WTC11 (cell line): Measurements from ENCODE around the gene SP110. TPM values are rescaled to one million over a fixed set of nuclear protein-coding genes. Genes with fewer than 3 reads are reported as not detected.

Experiments
- ATAC-seq: fragments of 200-7000 bp; cut with Tn5 transposase; 2 replicates; pipeline ENCODE4 v1.10.0; 2021; ENCODE audit warnings: mild to moderate bottlenecking, moderate library complexity
- CTCF ChIA-PET: fragments of 300-600 bp; sonication (Branson Sonifier 250); formaldehyde crosslinking; loops from one replicate; lab custom pipeline; 2021; ENCODE audit warnings: antibody characterized with exemption; lab: Charles Lee
- POLR2A ChIA-PET: fragments of 350-600 bp; sonication (Branson Sonifier 250); formaldehyde crosslinking; loops from one replicate; lab custom pipeline; 2021; ENCODE audit warnings: antibody characterized with exemption; lab: Charles Lee
- DNase-seq: peaks from one replicate; pipeline ENCODE4 v3.0.0; 2021; ENCODE audit warnings: low spot score
- H3K27ac Mint-ChIP-seq: 2 replicates; pipeline ENCODE4 v1.8.0; 2021; ENCODE audit warnings: mixed read lengths
- H3K27me3 Mint-ChIP-seq: 2 replicates; pipeline ENCODE4 v1.8.0; 2021; ENCODE audit warnings: low read depth, mild to moderate bottlenecking, moderate library complexity, mixed read lengths
- H3K36me3 Mint-ChIP-seq: 2 replicates; pipeline ENCODE4 v1.8.0; 2021; ENCODE audit warnings: mixed read lengths
- H3K4me1 Mint-ChIP-seq: 2 replicates; pipeline ENCODE4 v1.8.0; 2022; ENCODE audit warnings: mixed read lengths
- H3K4me3 Mint-ChIP-seq: 2 replicates; pipeline ENCODE4 v1.8.0; 2021; ENCODE audit warnings: mild to moderate bottlenecking, moderate library complexity, mixed read lengths
- H3K9me3 Mint-ChIP-seq: 2 replicates; pipeline ENCODE4 v1.8.0; 2021; ENCODE audit warnings: mixed read lengths
- CBFB ChIP-seq: sonication (generic); formaldehyde crosslinking; IDR thresholded peaks from 2 replicates; pipeline ENCODE4 v1.8.1; 2022; ENCODE audit warnings: mild to moderate bottlenecking, low read depth, missing genetic modification reagents
- EMX1 ChIP-seq: fragments of 250-450 bp; sonication (Bioruptor Pico); IDR thresholded peaks from 2 replicates; pipeline ENCODE4 v1.8.0; 2021; ENCODE audit warnings: mild to moderate bottlenecking
- ESRRA ChIP-seq: sonication (generic); formaldehyde crosslinking; IDR thresholded peaks from 2 replicates; pipeline ENCODE4 v1.8.1; 2022; ENCODE audit warnings: mild to moderate bottlenecking, missing genetic modification reagents, borderline replicate concordance
- FOXK1 ChIP-seq: sonication (generic); formaldehyde crosslinking; IDR thresholded peaks from 2 replicates; pipeline ENCODE4 v1.8.0; 2022; ENCODE audit warnings: mild to moderate bottlenecking, moderate library complexity, missing genetic modification reagents
- FOXP1 ChIP-seq: sonication (generic); formaldehyde crosslinking; IDR thresholded peaks from 2 replicates; pipeline ENCODE4 v1.8.0; 2022; ENCODE audit warnings: missing genetic modification reagents, mild to moderate bottlenecking, moderate library complexity, borderline replicate concordance
- GTF2I ChIP-seq: fragments of 250-450 bp; sonication (Bioruptor Pico); conservative IDR thresholded peaks from 2 replicates; pipeline ENCODE4 v1.4.0; 2021; ENCODE audit warnings: mild to moderate bottlenecking
- JAZF1 ChIP-seq: fragments of 250-450 bp; sonication (Bioruptor Pico); IDR thresholded peaks from 2 replicates; pipeline ENCODE4 v1.9.0; 2021; ENCODE audit warnings: moderate library complexity, mild to moderate bottlenecking, inconsistent platforms
- MXD4 ChIP-seq: fragments of 250-450 bp; sonication (Bioruptor Pico); IDR thresholded peaks from 2 replicates; pipeline ENCODE4 v1.8.0; 2021; ENCODE audit warnings: mild to moderate bottlenecking, moderate library complexity, borderline replicate concordance
- NR2C2 ChIP-seq: sonication (generic); formaldehyde crosslinking; IDR thresholded peaks from 2 replicates; pipeline ENCODE4 v1.8.0; 2022; ENCODE audit warnings: mild to moderate bottlenecking, missing genetic modification reagents
- NR3C1 ChIP-seq: sonication (generic); formaldehyde crosslinking; conservative IDR thresholded peaks from 2 replicates; pipeline ENCODE4 v1.8.1; 2023; ENCODE audit warnings: low read depth, mild to moderate bottlenecking, missing genetic modification reagents
- PRRX2 ChIP-seq: fragments of 250-450 bp; sonication (Bioruptor Pico); IDR thresholded peaks from 2 replicates; pipeline ENCODE4 v1.8.0; 2021; ENCODE audit warnings: mild to moderate bottlenecking
- SOX15 ChIP-seq: fragments of 250-450 bp; sonication (Bioruptor Pico); IDR thresholded peaks from 2 replicates; pipeline ENCODE4 v1.9.0; 2021; ENCODE audit warnings: mild to moderate bottlenecking
- ZNF138 ChIP-seq: sonication (generic); formaldehyde crosslinking; conservative IDR thresholded peaks from 2 replicates; pipeline ENCODE4 v1.8.1; 2022; ENCODE audit warnings: mild to moderate bottlenecking, moderate library complexity, missing genetic modification reagents
- ZNF317 ChIP-seq: sonication (generic); formaldehyde crosslinking; IDR thresholded peaks from 2 replicates; pipeline ENCODE4 v1.8.1; 2023; ENCODE audit warnings: low read depth, mild to moderate bottlenecking, moderate library complexity, missing genetic modification reagents, borderline replicate concordance
- ZNF423 ChIP-seq: fragments of 250-450 bp; sonication (Bioruptor Pico); IDR thresholded peaks from 2 replicates; pipeline ENCODE4 v2.1.2; 2022; ENCODE audit warnings: mild to moderate bottlenecking, moderate library complexity
- ZNF671 ChIP-seq: fragments of 250-450 bp; sonication (Bioruptor Pico); IDR thresholded peaks from 2 replicates; pipeline ENCODE4 v1.8.0; 2021; ENCODE audit warnings: mild to moderate bottlenecking
- total RNA-seq: library from RNA; stranded (reverse); gene quantifications from 3 replicates; pipeline ENCODE4 v1.2.3, GENCODE V29; 2021
- TF ChIP-seq, protein P1 (sequence below): sonication (generic); formaldehyde crosslinking; IDR thresholded peaks from 2 replicates; pipeline ENCODE4 v1.8.1; 2022; ENCODE audit warnings: mild to moderate bottlenecking, moderate library complexity, missing genetic modification reagents
- TF ChIP-seq, protein P2 (sequence below): sonication (generic); formaldehyde crosslinking; IDR thresholded peaks from 2 replicates; pipeline ENCODE4 v1.8.0; 2022; ENCODE audit warnings: mild to moderate bottlenecking, missing genetic modification reagents
- TF ChIP-seq, protein P3 (sequence below): fragments of 200-600 bp; IDR thresholded peaks from 2 replicates; pipeline ENCODE4 v1.8.0; 2022; ENCODE audit warnings: antibody characterized with exemption
- TF ChIP-seq, protein P4 (sequence below): sonication (generic); formaldehyde crosslinking; IDR thresholded peaks from 2 replicates; pipeline ENCODE4 v1.8.1; 2022; ENCODE audit warnings: missing genetic modification reagents, borderline replicate concordance
- TF ChIP-seq, protein P5 (sequence below): fragments of 250-450 bp; sonication (Bioruptor Pico); IDR thresholded peaks from 2 replicates; pipeline ENCODE4 v1.9.0; 2021; ENCODE audit warnings: mild to moderate bottlenecking
- TF ChIP-seq, protein P6 (sequence below): sonication (generic); formaldehyde crosslinking; IDR thresholded peaks from 2 replicates; pipeline ENCODE4 v1.8.1; 2023; ENCODE audit warnings: mild to moderate bottlenecking, missing genetic modification reagents, moderate library complexity
- TF ChIP-seq, protein P7 (sequence below): sonication (generic); formaldehyde crosslinking; IDR thresholded peaks from 2 replicates; pipeline ENCODE4 v1.8.0; 2023; ENCODE audit warnings: missing genetic modification reagents
- TF ChIP-seq, protein P8 (sequence below): fragments of 250-450 bp; sonication (Bioruptor Pico); IDR thresholded peaks from 2 replicates; pipeline ENCODE4 v1.9.0; 2021; ENCODE audit warnings: moderate library complexity, mild to moderate bottlenecking, inconsistent platforms, borderline replicate concordance

The SP110 gene
- total RNA-seq, 1 experiment from 2014 or later = 5.7 TPM

DNA sequence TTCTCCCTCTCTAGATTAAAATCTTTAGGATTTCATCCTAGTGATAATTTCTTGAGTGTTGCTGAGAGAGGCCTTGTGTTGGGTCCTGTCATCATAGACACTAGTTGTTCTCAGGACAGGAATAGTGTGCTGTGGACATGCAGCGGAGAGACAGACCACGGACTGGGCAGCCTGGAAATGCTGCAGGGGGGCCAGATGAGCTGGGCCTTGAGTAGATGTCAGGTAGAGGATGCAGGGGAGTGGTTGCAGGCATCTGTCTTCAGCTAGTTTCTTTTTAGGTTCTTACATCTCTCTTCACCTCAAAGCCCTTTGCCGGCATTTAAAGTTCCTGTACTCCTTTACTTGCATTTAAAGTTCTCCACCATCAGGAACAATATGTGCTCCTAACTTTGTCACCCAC lies 42.8 kb downstream of the SP110 start:
- Mint-ChIP-seq H3K27me3 (peaks cover 3% of the 10 kb centered on the region), H3K9me3 (peaks cover 12% of the 10 kb centered on the region), H3K4me1 (peaks cover 33% of the 10 kb centered on the region), H3K36me3 (peaks cover 12% of the 10 kb centered on the region), H3K4me3 (no peak overlapping the region), H3K27ac (no peak overlapping the region)
- DNase-seq (no peak), ATAC-seq (no peak)
- ChIA-PET POLR2A (no interaction called here), CTCF (interaction anchor here (0.5 to 1.8 kb wide), 3 partner anchors 17 to 110 kb away, joined by 3 to 5 read pairs (median 5); no protein-coding TSS in a partner anchor)
- TF ChIP-seq JAZF1 (CRISPR knock-in tag) (no peak), ZNF671 (CRISPR knock-in tag) (no peak), PRRX2 (no peak), ZNF138 (CRISPR knock-in tag) (no peak), NR2C2 (CRISPR knock-in tag) (no peak), EMX1 (CRISPR knock-in tag) (no peak), FOXK1 (CRISPR knock-in tag) (no peak), ZNF423 (CRISPR knock-in tag) (no peak), NR3C1 (no peak), MXD4 (no peak)
- TF ChIP-seq, protein P1, sequence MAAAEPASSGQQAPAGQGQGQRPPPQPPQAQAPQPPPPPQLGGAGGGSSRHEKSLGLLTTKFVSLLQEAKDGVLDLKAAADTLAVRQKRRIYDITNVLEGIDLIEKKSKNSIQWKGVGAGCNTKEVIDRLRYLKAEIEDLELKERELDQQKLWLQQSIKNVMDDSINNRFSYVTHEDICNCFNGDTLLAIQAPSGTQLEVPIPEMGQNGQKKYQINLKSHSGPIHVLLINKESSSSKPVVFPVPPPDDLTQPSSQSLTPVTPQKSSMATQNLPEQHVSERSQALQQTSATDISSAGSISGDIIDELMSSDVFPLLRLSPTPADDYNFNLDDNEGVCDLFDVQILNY = no peak
- TF ChIP-seq, protein P2, sequence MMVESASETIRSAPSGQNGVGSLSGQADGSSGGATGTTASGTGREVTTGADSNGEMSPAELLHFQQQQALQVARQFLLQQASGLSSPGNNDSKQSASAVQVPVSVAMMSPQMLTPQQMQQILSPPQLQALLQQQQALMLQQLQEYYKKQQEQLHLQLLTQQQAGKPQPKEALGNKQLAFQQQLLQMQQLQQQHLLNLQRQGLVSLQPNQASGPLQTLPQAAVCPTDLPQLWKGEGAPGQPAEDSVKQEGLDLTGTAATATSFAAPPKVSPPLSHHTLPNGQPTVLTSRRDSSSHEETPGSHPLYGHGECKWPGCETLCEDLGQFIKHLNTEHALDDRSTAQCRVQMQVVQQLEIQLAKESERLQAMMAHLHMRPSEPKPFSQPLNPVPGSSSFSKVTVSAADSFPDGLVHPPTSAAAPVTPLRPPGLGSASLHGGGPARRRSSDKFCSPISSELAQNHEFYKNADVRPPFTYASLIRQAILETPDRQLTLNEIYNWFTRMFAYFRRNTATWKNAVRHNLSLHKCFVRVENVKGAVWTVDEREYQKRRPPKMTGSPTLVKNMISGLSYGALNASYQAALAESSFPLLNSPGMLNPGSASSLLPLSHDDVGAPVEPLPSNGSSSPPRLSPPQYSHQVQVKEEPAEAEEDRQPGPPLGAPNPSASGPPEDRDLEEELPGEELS (CRISPR knock-in tag) = no peak
- TF ChIP-seq, protein P3, sequence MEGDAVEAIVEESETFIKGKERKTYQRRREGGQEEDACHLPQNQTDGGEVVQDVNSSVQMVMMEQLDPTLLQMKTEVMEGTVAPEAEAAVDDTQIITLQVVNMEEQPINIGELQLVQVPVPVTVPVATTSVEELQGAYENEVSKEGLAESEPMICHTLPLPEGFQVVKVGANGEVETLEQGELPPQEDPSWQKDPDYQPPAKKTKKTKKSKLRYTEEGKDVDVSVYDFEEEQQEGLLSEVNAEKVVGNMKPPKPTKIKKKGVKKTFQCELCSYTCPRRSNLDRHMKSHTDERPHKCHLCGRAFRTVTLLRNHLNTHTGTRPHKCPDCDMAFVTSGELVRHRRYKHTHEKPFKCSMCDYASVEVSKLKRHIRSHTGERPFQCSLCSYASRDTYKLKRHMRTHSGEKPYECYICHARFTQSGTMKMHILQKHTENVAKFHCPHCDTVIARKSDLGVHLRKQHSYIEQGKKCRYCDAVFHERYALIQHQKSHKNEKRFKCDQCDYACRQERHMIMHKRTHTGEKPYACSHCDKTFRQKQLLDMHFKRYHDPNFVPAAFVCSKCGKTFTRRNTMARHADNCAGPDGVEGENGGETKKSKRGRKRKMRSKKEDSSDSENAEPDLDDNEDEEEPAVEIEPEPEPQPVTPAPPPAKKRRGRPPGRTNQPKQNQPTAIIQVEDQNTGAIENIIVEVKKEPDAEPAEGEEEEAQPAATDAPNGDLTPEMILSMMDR = no peak
- TF ChIP-seq, protein P4, sequence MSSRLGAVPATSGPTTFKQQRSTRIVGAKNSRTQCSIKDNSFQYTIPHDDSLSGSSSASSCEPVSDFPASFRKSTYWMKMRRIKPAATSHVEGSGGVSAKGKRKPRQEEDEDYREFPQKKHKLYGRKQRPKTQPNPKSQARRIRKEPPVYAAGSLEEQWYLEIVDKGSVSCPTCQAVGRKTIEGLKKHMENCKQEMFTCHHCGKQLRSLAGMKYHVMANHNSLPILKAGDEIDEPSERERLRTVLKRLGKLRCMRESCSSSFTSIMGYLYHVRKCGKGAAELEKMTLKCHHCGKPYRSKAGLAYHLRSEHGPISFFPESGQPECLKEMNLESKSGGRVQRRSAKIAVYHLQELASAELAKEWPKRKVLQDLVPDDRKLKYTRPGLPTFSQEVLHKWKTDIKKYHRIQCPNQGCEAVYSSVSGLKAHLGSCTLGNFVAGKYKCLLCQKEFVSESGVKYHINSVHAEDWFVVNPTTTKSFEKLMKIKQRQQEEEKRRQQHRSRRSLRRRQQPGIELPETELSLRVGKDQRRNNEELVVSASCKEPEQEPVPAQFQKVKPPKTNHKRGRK = no peak
- TF ChIP-seq, protein P5, sequence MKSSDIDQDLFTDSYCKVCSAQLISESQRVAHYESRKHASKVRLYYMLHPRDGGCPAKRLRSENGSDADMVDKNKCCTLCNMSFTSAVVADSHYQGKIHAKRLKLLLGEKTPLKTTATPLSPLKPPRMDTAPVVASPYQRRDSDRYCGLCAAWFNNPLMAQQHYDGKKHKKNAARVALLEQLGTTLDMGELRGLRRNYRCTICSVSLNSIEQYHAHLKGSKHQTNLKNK (CRISPR knock-in tag) = no peak

DNA sequence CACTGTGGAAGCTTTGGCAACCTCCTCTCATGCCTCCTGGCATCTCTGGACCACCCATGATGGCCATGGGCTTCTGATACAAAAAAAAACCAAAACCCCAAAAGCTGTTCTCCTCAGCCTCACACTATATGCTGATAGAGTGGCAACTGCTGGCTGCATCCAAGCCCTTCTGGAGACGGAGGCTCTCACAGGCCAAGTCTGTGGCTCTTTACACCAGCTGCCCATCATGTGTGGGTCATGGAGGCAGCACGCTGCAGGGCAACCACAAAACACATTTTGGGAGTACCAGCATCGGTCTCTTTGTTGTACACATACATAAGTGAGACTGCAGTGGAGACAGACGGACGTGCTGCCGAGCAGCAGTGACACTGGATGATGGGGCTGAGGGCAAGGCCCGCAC lies 45.3 kb downstream of the SP110 start:
- Mint-ChIP-seq H3K36me3 (peaks cover 3% of the 10 kb centered on the region; the same call in 1 of the 2 replicates), H3K27me3 (no peaks in the 10 kb centered on the region; the same call in 1 of the 2 replicates), H3K9me3 (no peaks in the 10 kb centered on the region), H3K4me1 (peaks cover 21% of the 10 kb centered on the region), H3K27ac (no peak overlapping the region), H3K4me3 (no peak overlapping the region)
- DNase-seq = no peak
- POLR2A ChIA-PET = no interaction called here
- CTCF ChIA-PET = interaction anchor here (1.8 kb wide), 1 partner anchor 14 kb away, joined by 6 read pairs; no protein-coding TSS in a partner anchor
- TF ChIP-seq FOXP1 (CRISPR knock-in tag) (no peak), ESRRA (CRISPR knock-in tag) (no peak)
- ATAC-seq = no peak

DNA sequence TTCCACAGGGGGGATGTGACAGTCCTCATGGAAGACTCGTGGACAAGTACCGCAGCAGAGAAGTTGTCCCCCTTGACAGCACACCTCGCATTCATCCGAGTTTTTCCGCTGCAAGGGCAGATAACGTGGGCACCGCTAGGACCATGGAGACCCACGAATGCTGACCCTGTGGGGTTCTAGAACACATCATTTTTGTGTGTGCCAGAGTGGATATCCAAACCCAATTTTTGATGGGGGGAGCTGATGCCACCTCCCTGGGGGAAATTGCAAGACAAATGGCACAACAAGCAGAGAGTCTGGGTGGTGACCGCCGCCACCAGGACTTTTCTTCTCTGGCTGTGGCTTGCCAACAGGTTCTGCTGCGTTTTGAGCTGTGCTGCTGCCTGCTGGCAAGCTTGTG lies 46.9 kb downstream of the SP110 start:
- H3K4me3 Mint-ChIP-seq = no peak overlapping the region
- no peak for ATAC-seq
- DNase-seq = no peak
- ChIA-PET CTCF (interaction anchor here (1.8 kb wide), 1 partner anchor 13 kb away, joined by 6 read pairs; no protein-coding TSS in a partner anchor), POLR2A (no interaction called here)
- H3K27ac Mint-ChIP-seq = no peak overlapping the region
- H3K27me3 Mint-ChIP-seq = no peaks in the 10 kb centered on the region; the same call in 1 of the 2 replicates
- H3K36me3 Mint-ChIP-seq = peaks cover 3% of the 10 kb centered on the region; the same call in 1 of the 2 replicates
- no peaks in the 10 kb centered on the region for H3K9me3 Mint-ChIP-seq
- peaks cover 7% of the 10 kb centered on the region; the same call in 1 of the 2 replicates for H3K4me1 Mint-ChIP-seq
- TF ChIP-seq ZNF317 (CRISPR knock-in tag) (no peak), GTF2I (CRISPR knock-in tag) (no peak), CBFB (CRISPR knock-in tag) (no peak), SOX15 (CRISPR knock-in tag) (no peak), NR2C2 (CRISPR knock-in tag) (no peak)
- TF ChIP-seq, protein P6, sequence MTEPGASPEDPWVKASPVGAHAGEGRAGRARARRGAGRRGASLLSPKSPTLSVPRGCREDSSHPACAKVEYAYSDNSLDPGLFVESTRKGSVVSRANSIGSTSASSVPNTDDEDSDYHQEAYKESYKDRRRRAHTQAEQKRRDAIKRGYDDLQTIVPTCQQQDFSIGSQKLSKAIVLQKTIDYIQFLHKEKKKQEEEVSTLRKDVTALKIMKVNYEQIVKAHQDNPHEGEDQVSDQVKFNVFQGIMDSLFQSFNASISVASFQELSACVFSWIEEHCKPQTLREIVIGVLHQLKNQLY (CRISPR knock-in tag) = no peak
- TF ChIP-seq, protein P7, sequence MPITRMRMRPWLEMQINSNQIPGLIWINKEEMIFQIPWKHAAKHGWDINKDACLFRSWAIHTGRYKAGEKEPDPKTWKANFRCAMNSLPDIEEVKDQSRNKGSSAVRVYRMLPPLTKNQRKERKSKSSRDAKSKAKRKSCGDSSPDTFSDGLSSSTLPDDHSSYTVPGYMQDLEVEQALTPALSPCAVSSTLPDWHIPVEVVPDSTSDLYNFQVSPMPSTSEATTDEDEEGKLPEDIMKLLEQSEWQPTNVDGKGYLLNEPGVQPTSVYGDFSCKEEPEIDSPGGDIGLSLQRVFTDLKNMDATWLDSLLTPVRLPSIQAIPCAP = no peak
- TF ChIP-seq, protein P8, sequence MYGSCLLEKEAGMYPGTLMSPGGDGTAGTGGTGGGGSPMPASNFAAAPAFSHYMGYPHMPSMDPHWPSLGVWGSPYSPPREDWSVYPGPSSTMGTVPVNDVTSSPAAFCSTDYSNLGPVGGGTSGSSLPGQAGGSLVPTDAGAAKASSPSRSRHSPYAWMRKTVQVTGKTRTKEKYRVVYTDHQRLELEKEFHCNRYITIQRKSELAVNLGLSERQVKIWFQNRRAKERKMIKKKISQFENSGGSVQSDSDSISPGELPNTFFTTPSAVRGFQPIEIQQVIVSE (CRISPR knock-in tag) = no peak
- TF ChIP-seq, protein P1 = no peak
